A549 (cell line): ENCODE measurements around the gene ZDHHC22. TPM values are rescaled to one million over a fixed set of nuclear protein-coding genes. Genes with fewer than 3 reads are reported as not detected.

ENCODE experiments used
- ATAC-seq, 2 experiments: fragments of 200-7000 bp in 1 of 2; fragments of >200 bp in 1 of 2; cut with Nextera tagmentation in 1 of 2; cut with Tn5 transposase in 1 of 2; 3 replicates each; pipeline versions ENCODE4 v1.8.0 to v1.9.1; 2018 to 2020; ENCODE audit warnings: mild to moderate bottlenecking in 1 of 2, moderate library complexity in 1 of 2
- CTCF ChIA-PET: fragments of 300-600 bp; sonication (Branson Sonifier 250); formaldehyde crosslinking; extraction: SDS; loops from one replicate; lab custom pipeline; 2021; ENCODE audit warnings: antibody characterized with exemption, inconsistent platforms; lab: Yijun Ruan, JAX
- POLR2A ChIA-PET: fragments of 350-600 bp; formaldehyde crosslinking; extraction: SDS; loops from one replicate; lab custom pipeline; 2021; ENCODE audit warnings: antibody characterized with exemption, inconsistent platforms; lab: Yijun Ruan, JAX
- DNase-seq, 2 experiments: peaks; one replicate each; pipeline versions ENCODE4 v3.0.0 to v3.0.0-alpha.2; 2011 to 2016; ENCODE audit warnings: low read depth in 1 of 2, low spot score in 1 of 2
- FAIRE-seq: peaks from 2 replicates; lab custom pipeline; 2011; peaks lifted over from hg19 to GRCh38; lab: Jason Lieb, UNC
- H3K27ac ChIP-seq, 2 experiments: fragments of >200 bp; sonication (Bioruptor Twin); formaldehyde crosslinking; 3 replicates each; pipeline ENCODE4 v1.5.1; 2016 to 2017
- H3K4me1 ChIP-seq: fragments of >200 bp; sonication (Bioruptor Twin); formaldehyde crosslinking; 3 replicates; pipeline ENCODE4 v1.6.1; 2016
- H3K4me2 ChIP-seq: fragments of >200 bp; sonication (Bioruptor Twin); formaldehyde crosslinking; 3 replicates; pipeline ENCODE4 v1.6.1; 2016
- H3K4me3 ChIP-seq: fragments of >200 bp; sonication (Bioruptor Twin); formaldehyde crosslinking; 3 replicates; pipeline ENCODE4 v1.5.1; 2016
- H3K9me3 ChIP-seq: fragments of >200 bp; sonication (Bioruptor Twin); formaldehyde crosslinking; 3 replicates; pipeline ENCODE4 v1.6.1; 2016
- BHLHE40 ChIP-seq: IDR thresholded peaks from 2 replicates; pipeline ENCODE4 v1.6.1; 2012; ENCODE audit warnings: low read depth, low read length, inconsistent platforms
- ESRRA ChIP-seq: fragments of 150-350 bp; IDR thresholded peaks from 2 replicates; pipeline ENCODE4 v1.6.1; 2014; ENCODE audit warnings: mild to moderate bottlenecking, low read length, borderline replicate concordance
- FOSB ChIP-seq: fragments of 250-450 bp; sonication (Bioruptor Pico); IDR thresholded peaks from 2 replicates; pipeline ENCODE4 v1.5.0; 2020; ENCODE audit warnings: mild to moderate bottlenecking, moderate library complexity
- FOSL2 ChIP-seq, 2 experiments: fragments of 450-650 bp in 1 of 2; fragments of >200 bp in 1 of 2; sonication (Bioruptor Twin) in 1 of 2; formaldehyde crosslinking; IDR thresholded peaks; 2 replicates each; pipeline versions ENCODE4 v1.5.0 to v1.6.1; 2016 to 2020; ENCODE audit warnings: mild to moderate bottlenecking in 1 of 2, moderate library complexity in 1 of 2
- HDAC2 ChIP-seq: fragments of 200-600 bp; sonication (generic); IDR thresholded peaks from 2 replicates; pipeline ENCODE4 v1.6.1; 2016
- HES2 ChIP-seq: fragments of >200 bp; sonication (Bioruptor Twin); formaldehyde crosslinking; IDR thresholded peaks from 2 replicates; pipeline ENCODE4 v1.6.1; 2016
- HEYL ChIP-seq: fragments of 250-450 bp; sonication (Bioruptor Pico); IDR thresholded peaks from 2 replicates; pipeline ENCODE4 v1.8.0; 2021; ENCODE audit warnings: mild to moderate bottlenecking, moderate library complexity
- HOXA7 ChIP-seq: fragments of 250-450 bp; sonication (Bioruptor Pico); IDR thresholded peaks from 2 replicates; pipeline ENCODE4 v1.5.0; 2020; ENCODE audit warnings: mild to moderate bottlenecking, moderate library complexity
- HOXB5 ChIP-seq: fragments of 250-450 bp; sonication (Bioruptor Pico); IDR thresholded peaks from 2 replicates; pipeline ENCODE4 v1.5.0; 2020; ENCODE audit warnings: mild to moderate bottlenecking, moderate library complexity
- JUN ChIP-seq, 2 experiments: fragments of >200 bp; sonication (Bioruptor Twin); formaldehyde crosslinking; IDR thresholded peaks; 2 replicates in 1 of 2; 3 replicates in 1 of 2; pipeline ENCODE4 v1.6.1; 2016 to 2017
- KDM1A ChIP-seq: fragments of 200-600 bp; sonication (generic); IDR thresholded peaks from 2 replicates; pipeline ENCODE4 v1.6.1; 2016; ENCODE audit warnings: low read depth, mild to moderate bottlenecking
- MAX ChIP-seq: IDR thresholded peaks from 2 replicates; pipeline ENCODE4 v1.6.1; 2012
- NR3C1 ChIP-seq: fragments of >200 bp; sonication (Bioruptor Twin); formaldehyde crosslinking; IDR thresholded peaks from 3 replicates; pipeline ENCODE4 v1.6.1; 2017
- PHF8 ChIP-seq: fragments of 200-600 bp; sonication (generic); IDR thresholded peaks from 2 replicates; pipeline ENCODE4 v1.6.1; 2016; ENCODE audit warnings: low read depth, mild to moderate bottlenecking, antibody characterized with exemption, moderate library complexity, borderline replicate concordance
- RAD21 ChIP-seq, 2 experiments: fragments of >200 bp in 1 of 2; sonication (Bioruptor Twin) in 1 of 2; formaldehyde crosslinking in 1 of 2; IDR thresholded peaks in 1 of 2; conservative IDR thresholded peaks in 1 of 2; 2 replicates in 1 of 2; 3 replicates in 1 of 2; pipeline ENCODE4 v1.6.1; 2012 to 2018; ENCODE audit warnings: inconsistent platforms in 1 of 2
- SREBF2 ChIP-seq: fragments of 450-650 bp; IDR thresholded peaks from 2 replicates; pipeline ENCODE4 v1.6.1; 2014; ENCODE audit warnings: mild to moderate bottlenecking, moderate library complexity
- TFCP2L1 ChIP-seq: fragments of 250-450 bp; sonication (Bioruptor Pico); IDR thresholded peaks from 2 replicates; pipeline ENCODE4 v1.5.0; 2021; ENCODE audit warnings: mild to moderate bottlenecking
- ZNF302 ChIP-seq: fragments of 250-450 bp; sonication (Bioruptor Pico); IDR thresholded peaks from 2 replicates; pipeline ENCODE4 v1.9.0; 2021; ENCODE audit warnings: inconsistent platforms, mild to moderate bottlenecking, moderate library complexity
- WGBS: methylation state at CpG from one replicate; pipeline ENCODE4 v1.1.6; 2017; ENCODE audit errors: missing lambda C conversion rate; 5-methylcytosine and 5-hydroxymethylcytosine counted together
- polyA plus RNA-seq, 4 experiments: library from polyadenylated mRNA; depleted of rRNA in 3 of 4; stranded (reverse); fragments of >200 nt; fragmentation: RNase III in 1 of 4; extraction: RNeasy Plus Mini Kit Qiagen cat#74134 plus additional on column Dnase treatment in 1 of 4; gene quantifications; 2 replicates in 3 of 4; 3 replicates in 1 of 4; pipeline ENCODE4 v1.2.3, GENCODE V29; 2011 to 2017
- TF ChIP-seq, protein P1 (sequence below): fragments of >200 bp; sonication (Bioruptor Twin); formaldehyde crosslinking; IDR thresholded peaks from 3 replicates; pipeline ENCODE4 v1.6.1; 2016
- TF ChIP-seq, protein P2 (sequence below): IDR thresholded peaks from 2 replicates; pipeline ENCODE4 v1.6.1; 2012

The ZDHHC22 gene
- polyA plus RNA-seq, 2 of the 4 experiments (the other 2 are of a cell fraction): 0.04 to 0.23 TPM

GRCh38 chr14:77107228-77107627 lies 34.4 kb downstream of the ZDHHC22 start:
- ATAC-seq: no peak
- WGBS: 87% methylated on average over 2 of the region's 2 CpGs
- ChIA-PET POLR2A (no interaction called here), CTCF (interaction anchor here (1.1 to 4.5 kb wide), 2 partner anchors 17 to 194 kb away, joined by 3 to 17 read pairs; no protein-coding TSS in a partner anchor)
- H3K9me3 ChIP-seq: no peaks in the 10 kb centered on the region
- no peaks in the 10 kb centered on the region for H3K4me1 ChIP-seq
- H3K4me3 ChIP-seq: no peak overlapping the region
- no peak for FAIRE-seq
- no peak overlapping the region for H3K27ac ChIP-seq
- no peak overlapping the region for H3K4me2 ChIP-seq
- DNase-seq: no peak
- TF ChIP-seq ZNF302 (CRISPR knock-in tag): no peak

GRCh38 chr14:77106666-77107065 lies 34.9 kb downstream of the ZDHHC22 start:
- Histone ChIP-seq H3K4me3 (no peak overlapping the region), H3K9me3 (no peaks in the 10 kb centered on the region), H3K4me2 (no peak overlapping the region), H3K27ac (no peak overlapping the region), H3K4me1 (no peaks in the 10 kb centered on the region)
- FAIRE-seq: no peak
- no peak for TF ChIP-seq HOXB5
- no peak for TF ChIP-seq FOSL2 (IDR thresholded peaks at IDR 0.05)
- no peak for TF ChIP-seq FOSL2 (CRISPR knock-in tag; IDR thresholded peaks at IDR 0.05)
- no peak for TF ChIP-seq SREBF2
- TF ChIP-seq, protein P1, sequence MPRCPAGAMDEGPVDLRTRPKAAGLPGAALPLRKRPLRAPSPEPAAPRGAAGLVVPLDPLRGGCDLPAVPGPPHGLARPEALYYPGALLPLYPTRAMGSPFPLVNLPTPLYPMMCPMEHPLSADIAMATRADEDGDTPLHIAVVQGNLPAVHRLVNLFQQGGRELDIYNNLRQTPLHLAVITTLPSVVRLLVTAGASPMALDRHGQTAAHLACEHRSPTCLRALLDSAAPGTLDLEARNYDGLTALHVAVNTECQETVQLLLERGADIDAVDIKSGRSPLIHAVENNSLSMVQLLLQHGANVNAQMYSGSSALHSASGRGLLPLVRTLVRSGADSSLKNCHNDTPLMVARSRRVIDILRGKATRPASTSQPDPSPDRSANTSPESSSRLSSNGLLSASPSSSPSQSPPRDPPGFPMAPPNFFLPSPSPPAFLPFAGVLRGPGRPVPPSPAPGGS: no peak
- TF ChIP-seq HEYL (CRISPR knock-in tag): no peak
- no peak for TF ChIP-seq TFCP2L1 (CRISPR knock-in tag)
- TF ChIP-seq KDM1A: no peak
- no peak for TF ChIP-seq MAX
- no peak for TF ChIP-seq BHLHE40
- TF ChIP-seq ZNF302 (CRISPR knock-in tag): no peak
- no peak for TF ChIP-seq NR3C1
- TF ChIP-seq JUN (IDR thresholded peaks at IDR 0.05): no peak
- no peak for TF ChIP-seq ESRRA
- TF ChIP-seq, protein P2, sequence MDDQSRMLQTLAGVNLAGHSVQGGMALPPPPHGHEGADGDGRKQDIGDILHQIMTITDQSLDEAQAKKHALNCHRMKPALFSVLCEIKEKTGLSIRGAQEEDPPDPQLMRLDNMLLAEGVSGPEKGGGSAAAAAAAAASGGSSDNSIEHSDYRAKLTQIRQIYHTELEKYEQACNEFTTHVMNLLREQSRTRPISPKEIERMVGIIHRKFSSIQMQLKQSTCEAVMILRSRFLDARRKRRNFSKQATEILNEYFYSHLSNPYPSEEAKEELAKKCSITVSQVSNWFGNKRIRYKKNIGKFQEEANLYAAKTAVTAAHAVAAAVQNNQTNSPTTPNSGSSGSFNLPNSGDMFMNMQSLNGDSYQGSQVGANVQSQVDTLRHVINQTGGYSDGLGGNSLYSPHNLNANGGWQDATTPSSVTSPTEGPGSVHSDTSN: no peak
- no peak for TF ChIP-seq PHF8
- TF ChIP-seq HES2: no peak
- TF ChIP-seq FOSB (CRISPR knock-in tag): no peak
- DNase-seq: no peak
- ChIA-PET POLR2A (no interaction called here), CTCF (interaction anchor here (1.0 to 1.1 kb wide), 2 partner anchors 19 to 193 kb away, joined by 3 read pairs; no protein-coding TSS in a partner anchor)
- WGBS: 86% methylated on average over 3 of the region's 3 CpGs
- ATAC-seq: no peak

GRCh38 chr14:77105145-77105939 lies 36.2 kb downstream of the ZDHHC22 start:
- Histone ChIP-seq H3K4me2 (no peak overlapping the region), H3K27ac (no peak overlapping the region), H3K4me3 (no peak overlapping the region), H3K9me3 (no peaks in the 10 kb centered on the region), H3K4me1 (no peaks in the 10 kb centered on the region)
- DNase-seq (no peak), ATAC-seq (no peak), FAIRE-seq (no peak)
- ChIA-PET POLR2A (no interaction called here), CTCF (interaction anchor here (0.9 to 2.6 kb wide), 8 partner anchors 8 to 230 kb away, joined by 3 to 6 read pairs (median 4); no protein-coding TSS in a partner anchor)
- TF ChIP-seq HOXA7: no peak
- no peak for TF ChIP-seq RAD21 (conservative IDR thresholded peaks at IDR 0.05 in 1 of 2, IDR thresholded peaks at IDR 0.05 in 1 of 2)
- no peak for TF ChIP-seq HEYL (CRISPR knock-in tag)
- no peak for TF ChIP-seq HDAC2
- 85% methylated on average over 6 of the region's 6 CpGs for WGBS
